ENCODE measurements around the gene USP7. TPM values are rescaled to one million over a fixed set of nuclear protein-coding genes. Genes with fewer than 3 reads are reported as not detected.

The USP7 gene
- total and polyA plus RNA-seq, 12 donors, result 22.2 to 84.8 (median 65.7) TPM

DNA sequence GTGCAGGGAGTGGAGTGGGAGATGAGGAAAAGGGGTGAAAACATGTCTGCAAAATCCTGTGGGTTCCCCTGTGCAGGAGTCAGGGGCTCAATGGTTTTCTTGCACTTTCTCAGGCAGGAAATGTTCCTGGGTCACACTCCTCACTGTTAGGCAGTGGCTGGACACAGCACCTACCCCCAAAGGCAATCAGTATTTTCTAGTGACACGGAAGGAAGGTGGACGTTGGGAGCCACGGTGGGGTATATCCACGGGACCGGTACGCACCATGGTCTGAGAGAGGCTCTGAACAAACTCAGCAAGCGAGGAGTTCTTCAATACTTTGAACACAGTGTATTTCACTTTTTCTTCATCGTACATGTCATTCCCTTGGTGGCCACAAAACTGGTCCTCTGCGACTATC, 60.7 kb downstream of the USP7 start:
- no peaks in the 10 kb centered on the region for H3K9me3 ChIP-seq
- H3K4me1 ChIP-seq, result no peaks in the 10 kb centered on the region
- peaks cover 0 to 100% (median 89%) of the 10 kb centered on the region in 9 donors for H3K36me3 ChIP-seq
- H3K4me3 ChIP-seq, result no peak overlapping the region
- WGBS, 2 donors, result 94% methylated on average over 9 of the region's 9 CpGs
- no peak for ATAC-seq
- intact Hi-C loops (cut with DNase I), result loop anchor here in 3 of 10 donors (10.0 kb wide), 1 partner anchor 102 kb away; no protein-coding TSS in a partner anchor
- H3K27ac ChIP-seq, result no peak overlapping the region
- no peak for DNase-seq
- TF ChIP-seq, protein P1, sequence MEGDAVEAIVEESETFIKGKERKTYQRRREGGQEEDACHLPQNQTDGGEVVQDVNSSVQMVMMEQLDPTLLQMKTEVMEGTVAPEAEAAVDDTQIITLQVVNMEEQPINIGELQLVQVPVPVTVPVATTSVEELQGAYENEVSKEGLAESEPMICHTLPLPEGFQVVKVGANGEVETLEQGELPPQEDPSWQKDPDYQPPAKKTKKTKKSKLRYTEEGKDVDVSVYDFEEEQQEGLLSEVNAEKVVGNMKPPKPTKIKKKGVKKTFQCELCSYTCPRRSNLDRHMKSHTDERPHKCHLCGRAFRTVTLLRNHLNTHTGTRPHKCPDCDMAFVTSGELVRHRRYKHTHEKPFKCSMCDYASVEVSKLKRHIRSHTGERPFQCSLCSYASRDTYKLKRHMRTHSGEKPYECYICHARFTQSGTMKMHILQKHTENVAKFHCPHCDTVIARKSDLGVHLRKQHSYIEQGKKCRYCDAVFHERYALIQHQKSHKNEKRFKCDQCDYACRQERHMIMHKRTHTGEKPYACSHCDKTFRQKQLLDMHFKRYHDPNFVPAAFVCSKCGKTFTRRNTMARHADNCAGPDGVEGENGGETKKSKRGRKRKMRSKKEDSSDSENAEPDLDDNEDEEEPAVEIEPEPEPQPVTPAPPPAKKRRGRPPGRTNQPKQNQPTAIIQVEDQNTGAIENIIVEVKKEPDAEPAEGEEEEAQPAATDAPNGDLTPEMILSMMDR (IDR thresholded peaks at IDR 0.05), result peak in 1 of 9 donors; percentile 5
- no peaks in the 10 kb centered on the region for H3K27me3 ChIP-seq

DNA sequence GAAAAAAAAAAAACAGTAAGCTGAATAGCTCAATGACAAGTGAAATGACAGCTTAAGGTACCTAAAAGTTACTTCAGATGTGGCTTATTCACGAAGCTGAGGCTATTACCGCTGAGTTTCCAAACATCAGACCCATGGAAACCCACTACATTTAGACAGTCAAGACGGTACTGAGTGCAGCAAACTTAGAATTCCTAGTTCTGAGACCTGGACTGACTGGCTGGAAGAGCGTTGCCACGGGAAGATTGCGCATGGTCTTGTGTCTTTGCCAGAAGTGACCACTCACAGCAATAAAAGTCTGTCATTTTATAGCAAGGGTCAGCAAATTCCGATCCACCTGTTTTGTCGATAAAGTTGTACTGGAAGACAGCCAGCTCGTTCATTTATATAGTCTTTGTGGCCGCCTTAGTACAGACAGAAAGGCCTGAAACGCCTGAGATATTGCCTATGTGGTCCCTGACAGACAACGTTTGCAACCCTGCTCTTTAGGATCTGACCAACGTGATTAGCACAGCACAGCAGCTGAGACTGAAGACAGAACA, 62.3 kb downstream of the USP7 start:
- no peak for ATAC-seq
- no peaks in the 10 kb centered on the region for H3K9me3 ChIP-seq
- TF ChIP-seq, protein P1 (IDR thresholded peaks at IDR 0.05), result no peak
- H3K36me3 ChIP-seq, result peaks cover 0 to 100% (median 94%) of the 10 kb centered on the region in 9 donors
- no peaks in the 10 kb centered on the region for H3K27me3 ChIP-seq
- 80 to 83% methylated on average over 13 of the region's 13 CpGs for WGBS, 2 donors
- H3K4me3 ChIP-seq, result no peak overlapping the region
- no peak overlapping the region for H3K27ac ChIP-seq
- H3K4me1 ChIP-seq, result no peaks in the 10 kb centered on the region
- intact Hi-C loops (cut with DNase I), result loop anchor here in 3 of 10 donors (10.0 kb wide), 1 partner anchor 103 kb away; no protein-coding TSS in a partner anchor
- no peak for DNase-seq

DNA sequence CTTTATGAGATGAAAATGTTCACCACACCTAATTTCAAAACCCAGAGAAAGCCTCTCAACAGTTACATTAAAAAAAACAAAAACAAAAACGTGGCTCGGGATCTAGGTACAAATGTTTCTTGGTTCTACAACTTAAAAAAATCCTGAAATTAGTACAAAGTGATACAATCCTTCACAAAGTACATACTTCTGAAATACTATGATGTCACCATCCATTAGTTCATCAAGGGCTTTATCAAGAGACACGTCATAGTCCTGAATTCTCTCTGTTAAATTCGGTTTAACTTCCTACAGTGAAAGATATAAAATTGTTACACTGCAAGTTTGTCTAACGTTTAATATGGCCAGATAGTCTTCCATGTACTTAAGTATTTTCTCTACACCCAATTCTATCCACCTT, 63.4 kb downstream of the USP7 start:
- no peak for ATAC-seq
- TF ChIP-seq, protein P1 (IDR thresholded peaks at IDR 0.05), result no peak
- Histone ChIP-seq H3K4me3 (no peak overlapping the region), H3K27me3 (no peaks in the 10 kb centered on the region), H3K9me3 (no peaks in the 10 kb centered on the region), H3K36me3 (peaks cover 0 to 100% (median 94%) of the 10 kb centered on the region in 9 donors), H3K27ac (no peak overlapping the region), H3K4me1 (no peaks in the 10 kb centered on the region)
- WGBS, 2 donors, result 80 to 84% methylated on average over 5 of the region's 5 CpGs
- no peak for DNase-seq
- intact Hi-C loops (cut with DNase I), result loop anchor here in 3 of 10 donors (10.0 kb wide), 1 partner anchor 104 kb away; no protein-coding TSS in a partner anchor

DNA sequence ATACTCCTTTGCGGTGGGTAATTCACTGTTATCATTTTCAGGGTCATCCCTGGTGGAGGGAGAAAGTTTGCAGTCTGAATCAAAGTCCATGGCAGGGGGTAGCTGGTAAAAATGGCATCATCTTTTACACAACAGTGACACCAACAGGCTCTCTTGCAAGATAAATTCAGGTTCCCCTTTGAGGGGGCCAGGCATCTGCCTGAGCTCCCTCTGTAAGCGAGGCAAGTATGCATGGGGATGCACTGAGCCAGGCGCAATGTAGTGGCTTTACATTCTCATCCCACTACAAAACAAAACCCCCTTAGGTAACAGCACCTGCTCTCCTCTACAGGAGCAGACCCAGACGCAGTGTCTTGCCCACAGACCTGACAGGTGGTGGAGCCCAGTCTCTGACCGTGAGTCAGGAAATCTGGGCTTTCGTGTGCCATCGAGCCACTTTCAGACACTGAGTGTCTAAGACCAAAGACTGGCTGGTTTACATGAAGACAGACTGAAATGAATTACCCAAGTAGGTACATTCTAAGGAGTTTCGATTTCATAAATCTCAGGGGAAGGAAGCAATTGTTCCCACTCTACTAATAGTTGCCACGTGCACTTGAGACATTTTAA, 63.9 kb downstream of the USP7 start:
- ATAC-seq, result peak in 1 of 8 donors; percentile 26
- TF ChIP-seq, protein P1 (IDR thresholded peaks at IDR 0.05), result no peak
- WGBS, 2 donors, result 86 to 92% methylated on average over 9 of the region's 9 CpGs
- Histone ChIP-seq H3K36me3 (peaks cover 5 to 100% (median 94%) of the 10 kb centered on the region in 9 donors), H3K27ac (no peak overlapping the region), H3K4me1 (no peaks in the 10 kb centered on the region), H3K4me3 (no peak overlapping the region), H3K27me3 (no peaks in the 10 kb centered on the region), H3K9me3 (no peaks in the 10 kb centered on the region)
- DNase-seq, result no peak
- intact Hi-C loops (cut with DNase I), result loop anchor here in 3 of 10 donors (5.0 to 10.0 kb wide), 2 partner anchors 105 to 238 kb away; no protein-coding TSS in a partner anchor
